Measurements from ENCODE around the gene MAGI3.
"Not testable (repeated sequence)": the region's sequence is repeated elsewhere in the genome, so short reads cannot be mapped to it uniquely, and the experiment has no call there.

Gene MAGI3

DNA sequence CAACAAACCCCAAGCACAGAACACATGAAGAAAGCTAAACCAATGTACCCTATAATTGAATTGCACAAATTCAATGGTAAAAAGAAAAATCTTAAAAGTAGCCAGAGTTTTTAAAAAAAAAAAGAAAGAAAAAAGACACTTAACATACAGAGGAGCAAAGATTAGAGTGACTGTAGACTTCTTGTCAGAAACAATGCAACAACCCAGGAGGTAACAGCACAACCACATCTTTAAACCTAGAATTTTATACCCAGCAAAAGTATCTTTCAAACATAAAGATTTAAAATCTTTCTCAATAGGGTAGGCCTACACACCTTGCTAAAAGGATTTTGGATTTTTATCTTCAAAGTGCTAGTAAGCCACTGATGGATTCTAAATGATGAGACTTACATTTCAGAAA lies 304.6 kb downstream of the MAGI3 start:
- no peak overlapping the region for H3K4me3 ChIP-seq (replicated peaks; ENCODE audit: low read depth, low read length)
- no peak for DNase-seq (ENCODE audit: extremely low read depth, insufficient read length)
- no peaks in the 10 kb centered on the region for H3K27me3 ChIP-seq (replicated peaks; ENCODE audit: control insufficient read depth, insufficient read depth, low read length)
- TF ChIP-seq, protein P1, sequence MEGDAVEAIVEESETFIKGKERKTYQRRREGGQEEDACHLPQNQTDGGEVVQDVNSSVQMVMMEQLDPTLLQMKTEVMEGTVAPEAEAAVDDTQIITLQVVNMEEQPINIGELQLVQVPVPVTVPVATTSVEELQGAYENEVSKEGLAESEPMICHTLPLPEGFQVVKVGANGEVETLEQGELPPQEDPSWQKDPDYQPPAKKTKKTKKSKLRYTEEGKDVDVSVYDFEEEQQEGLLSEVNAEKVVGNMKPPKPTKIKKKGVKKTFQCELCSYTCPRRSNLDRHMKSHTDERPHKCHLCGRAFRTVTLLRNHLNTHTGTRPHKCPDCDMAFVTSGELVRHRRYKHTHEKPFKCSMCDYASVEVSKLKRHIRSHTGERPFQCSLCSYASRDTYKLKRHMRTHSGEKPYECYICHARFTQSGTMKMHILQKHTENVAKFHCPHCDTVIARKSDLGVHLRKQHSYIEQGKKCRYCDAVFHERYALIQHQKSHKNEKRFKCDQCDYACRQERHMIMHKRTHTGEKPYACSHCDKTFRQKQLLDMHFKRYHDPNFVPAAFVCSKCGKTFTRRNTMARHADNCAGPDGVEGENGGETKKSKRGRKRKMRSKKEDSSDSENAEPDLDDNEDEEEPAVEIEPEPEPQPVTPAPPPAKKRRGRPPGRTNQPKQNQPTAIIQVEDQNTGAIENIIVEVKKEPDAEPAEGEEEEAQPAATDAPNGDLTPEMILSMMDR (IDR thresholded peaks at IDR 0.05; ENCODE audit: insufficient read depth, low read length, poor library complexity, severe bottlenecking), result no peak
- H3K36me3 ChIP-seq (ENCODE audit: control insufficient read depth, insufficient read depth, low read length), result peaks cover 2% of the 10 kb centered on the region

DNA sequence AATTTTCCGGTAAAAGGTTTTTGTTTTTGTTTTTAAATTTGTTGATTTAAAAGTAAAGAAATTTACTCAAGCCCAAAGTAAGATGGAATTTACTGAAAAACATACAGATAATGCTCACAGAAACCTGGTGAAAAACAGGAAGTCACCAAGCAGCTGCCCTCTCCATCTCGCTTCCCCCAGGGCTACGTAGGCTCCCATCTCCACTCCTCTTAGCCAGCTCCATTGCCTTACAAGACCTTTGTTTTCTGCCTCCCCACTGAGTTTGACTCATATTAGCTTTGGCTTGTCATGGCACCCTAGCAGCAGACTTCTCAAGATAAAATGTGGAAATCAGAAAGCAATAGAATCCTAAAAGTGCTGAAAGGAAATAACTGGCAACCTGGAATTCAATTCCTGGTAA lies 311.1 kb downstream of the MAGI3 start:
- Histone ChIP-seq H3K27me3 (replicated peaks; ENCODE audit: control insufficient read depth, insufficient read depth, low read length) (no peaks in the 10 kb centered on the region), H3K4me3 (replicated peaks; ENCODE audit: low read depth, low read length) (no peak overlapping the region), H3K36me3 (ENCODE audit: control insufficient read depth, insufficient read depth, low read length) (peaks cover 4% of the 10 kb centered on the region)
- no peak for DNase-seq (ENCODE audit: extremely low read depth, insufficient read length)
- TF ChIP-seq, protein P1 (IDR thresholded peaks at IDR 0.05; ENCODE audit: insufficient read depth, low read length, poor library complexity, severe bottlenecking), result no peak

DNA sequence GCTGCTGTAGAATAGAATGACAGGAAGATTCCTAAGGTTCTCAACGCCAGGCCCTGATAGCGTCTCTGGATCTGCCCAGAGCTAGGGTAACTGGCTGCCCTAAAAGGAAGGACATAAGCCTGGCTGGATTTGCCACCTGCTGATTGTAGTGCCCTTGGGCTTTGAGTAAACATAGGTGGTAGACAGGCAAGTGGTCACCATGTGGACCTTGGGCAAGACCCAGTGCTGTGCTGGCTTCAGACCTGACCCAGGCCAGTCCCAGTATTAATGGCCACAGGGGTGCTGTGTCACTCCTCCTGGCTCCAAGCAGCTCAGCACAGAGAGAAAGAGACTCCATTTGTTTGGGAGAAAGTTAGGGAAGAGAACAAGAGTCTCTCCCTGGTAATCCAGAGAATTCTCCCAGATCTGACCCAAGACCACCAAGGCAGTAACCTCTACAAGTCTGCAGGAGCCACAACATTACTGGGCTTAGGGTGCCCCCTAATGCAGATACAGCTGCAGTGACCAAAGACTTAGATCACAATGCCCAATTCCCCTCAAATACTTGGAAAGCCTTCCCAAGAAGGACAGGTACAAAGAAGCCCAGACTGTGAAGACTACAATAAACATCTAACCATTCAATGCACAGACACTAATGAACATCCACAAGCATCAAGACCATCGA lies 324.4 kb downstream of the MAGI3 start:
- TF ChIP-seq, protein P1 (IDR thresholded peaks at IDR 0.05; ENCODE audit: insufficient read depth, low read length, poor library complexity, severe bottlenecking), result no peak
- peaks cover 8% of the 10 kb centered on the region for H3K36me3 ChIP-seq (ENCODE audit: control insufficient read depth, insufficient read depth, low read length)
- DNase-seq (ENCODE audit: extremely low read depth, insufficient read length), result no peak
- no peaks in the 10 kb centered on the region for H3K27me3 ChIP-seq (replicated peaks; ENCODE audit: control insufficient read depth, insufficient read depth, low read length)
- no peak overlapping the region for H3K4me3 ChIP-seq (replicated peaks; ENCODE audit: low read depth, low read length)

DNA sequence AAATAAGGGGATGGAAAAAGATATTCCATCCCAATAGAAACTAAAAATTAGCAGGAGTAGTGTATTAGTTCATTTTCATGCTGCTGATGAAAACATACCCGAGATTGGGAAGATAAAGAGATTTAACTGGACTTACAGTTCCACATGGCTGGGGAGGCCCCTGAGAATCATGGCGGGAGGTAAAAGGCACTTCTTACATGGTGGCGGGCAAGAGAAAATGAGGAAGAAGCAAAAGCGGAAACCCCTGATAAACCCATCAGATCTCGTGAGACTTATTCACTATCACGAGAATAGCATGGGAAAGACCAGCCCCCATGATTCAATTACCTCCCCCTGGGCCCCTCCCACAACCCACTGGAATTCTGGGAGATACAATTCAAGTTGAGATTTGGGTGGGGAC lies 327.2 kb downstream of the MAGI3 start:
- H3K27me3 ChIP-seq (replicated peaks; ENCODE audit: control insufficient read depth, insufficient read depth, low read length); H3K36me3 ChIP-seq (ENCODE audit: control insufficient read depth, insufficient read depth, low read length); DNase-seq (ENCODE audit: extremely low read depth, insufficient read length); H3K4me3 ChIP-seq (replicated peaks; ENCODE audit: low read depth, low read length): not testable (repeated sequence)

DNA sequence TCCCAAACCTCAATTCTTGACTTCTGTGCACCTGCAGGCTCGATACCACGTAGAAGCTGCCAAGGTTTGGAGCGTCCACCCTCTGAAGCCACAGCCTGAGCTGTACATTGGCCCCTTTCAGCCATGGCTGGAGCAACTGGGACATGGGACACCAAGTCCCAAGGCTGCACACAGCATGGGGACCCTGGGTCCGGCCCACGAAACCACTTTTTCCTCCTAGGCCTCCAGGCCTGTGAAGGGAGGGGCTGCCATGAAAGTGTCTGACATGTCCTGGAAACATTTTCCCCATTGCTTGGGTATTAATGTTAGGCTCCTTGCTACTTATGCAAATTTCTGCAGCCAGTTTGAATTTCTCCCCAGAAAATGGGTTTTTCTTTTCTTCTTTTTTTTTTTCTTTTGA lies 328.3 kb downstream of the MAGI3 start:
- not testable (repeated sequence) for H3K4me3 ChIP-seq (replicated peaks; ENCODE audit: low read depth, low read length); DNase-seq (ENCODE audit: extremely low read depth, insufficient read length); H3K27me3 ChIP-seq (replicated peaks; ENCODE audit: control insufficient read depth, insufficient read depth, low read length); H3K36me3 ChIP-seq (ENCODE audit: control insufficient read depth, insufficient read depth, low read length)

DNA sequence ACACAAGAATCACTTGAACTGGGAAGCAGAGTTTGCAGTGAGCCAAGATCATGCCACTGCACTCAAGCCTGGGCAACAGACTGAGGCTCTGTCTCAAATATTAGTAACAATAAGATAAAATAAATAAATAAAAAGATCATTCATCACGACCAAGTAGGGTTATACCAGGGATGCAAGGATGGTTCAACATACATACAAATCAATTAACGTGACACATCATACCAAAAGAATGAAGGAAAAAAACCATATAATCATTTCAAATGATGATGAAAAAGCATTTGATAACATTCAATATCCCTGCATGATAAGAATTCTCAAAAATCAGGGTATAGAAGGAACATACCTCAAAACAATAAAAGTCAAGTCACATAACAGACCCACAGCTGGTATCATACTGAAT lies 330.7 kb downstream of the MAGI3 start:
- Histone ChIP-seq H3K27me3 (replicated peaks; ENCODE audit: control insufficient read depth, insufficient read depth, low read length) (no peaks in the 10 kb centered on the region), H3K4me3 (replicated peaks; ENCODE audit: low read depth, low read length) (no peak overlapping the region), H3K36me3 (ENCODE audit: control insufficient read depth, insufficient read depth, low read length) (peaks cover 6% of the 10 kb centered on the region)
- TF ChIP-seq, protein P1 (IDR thresholded peaks at IDR 0.05; ENCODE audit: insufficient read depth, low read length, poor library complexity, severe bottlenecking), result no peak
- no peak for DNase-seq (ENCODE audit: extremely low read depth, insufficient read length)

DNA sequence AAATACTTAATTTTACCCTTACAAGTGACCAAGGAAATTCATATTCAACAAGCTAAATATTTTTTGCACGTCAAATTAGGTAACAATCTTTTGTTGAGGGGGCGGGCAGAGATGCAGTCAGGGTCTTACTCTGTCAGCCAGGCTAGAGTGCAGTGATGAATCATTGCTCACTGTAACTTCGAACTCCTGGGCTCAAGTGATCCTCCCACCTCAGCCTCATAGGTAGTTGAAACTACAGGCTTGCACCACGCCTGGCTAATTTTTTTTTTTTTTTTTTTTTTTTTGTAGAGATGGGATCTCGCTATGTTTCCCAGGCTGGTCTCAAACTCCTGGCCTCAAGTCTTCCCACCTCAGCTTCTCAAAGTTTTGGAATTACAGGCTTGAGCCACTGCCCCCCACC lies 342.5 kb downstream of the MAGI3 start:
- no peak for DNase-seq (ENCODE audit: extremely low read depth, insufficient read length)

More for the DNA sequence above, 342.5 kb downstream of the MAGI3 start:
- Histone ChIP-seq H3K27me3 (replicated peaks; ENCODE audit: control insufficient read depth, insufficient read depth, low read length) (no peaks in the 10 kb centered on the region), H3K4me3 (replicated peaks; ENCODE audit: low read depth, low read length) (no peak overlapping the region), H3K36me3 (ENCODE audit: control insufficient read depth, insufficient read depth, low read length) (peaks cover 4% of the 10 kb centered on the region)
- TF ChIP-seq, protein P1 (IDR thresholded peaks at IDR 0.05; ENCODE audit: insufficient read depth, low read length, poor library complexity, severe bottlenecking), result no peak
